ENCODE measurements around the gene ZFYVE19.

- peak; percentile 49 for TF ChIP-seq CTCF (conservative IDR thresholded peaks at IDR 0.05)
- no peak for TF ChIP-seq EZH2 (IDR thresholded peaks at IDR 0.05; ENCODE audit: low read depth)
Measured at GRCh38 chr15:40785164-40785563, 21.7 kb upstream of the ZFYVE19 start.
